ENCODE measurements around the gene CA5A.
A peak's percentile ranks its signal among the peaks of the same experiment; 100 is the strongest.
"Not testable (repeated sequence)": the region's sequence is repeated elsewhere in the genome, so short reads cannot be mapped to it uniquely, and the experiment has no call there.

CA5A gene

GRCh38 chr16:87947356-87948118 lies 11.2 kb upstream of the CA5A start:
- no peak for DNase-seq

GRCh38 chr16:87946596-87947347 lies 10.4 kb upstream of the CA5A start:
- DNase-seq, result no peak

- no peak for DNase-seq
Measured at GRCh38 chr16:87945351-87946042, 9.2 kb upstream of the CA5A start.

- DNase-seq, result no peak
Measured at GRCh38 chr16:87942680-87943079, 6.4 kb upstream of the CA5A start.

GRCh38 chr16:87939562-87940423 lies 3.5 kb upstream of the CA5A start:
- DNase-seq, result no peak

GRCh38 chr16:87938412-87938949 lies 2.2 kb upstream of the CA5A start:
- DNase-seq, result no peak

GRCh38 chr16:87937231-87937542 lies 858 bp upstream of the CA5A start:
- not testable (repeated sequence) for DNase-seq

- not testable (repeated sequence) for DNase-seq
Measured at GRCh38 chr16:87936016-87936374, 334 bp downstream of the CA5A start.

- not testable (repeated sequence) for DNase-seq
Measured at GRCh38 chr16:87934752-87935425, 1.4 kb downstream of the CA5A start.

- DNase-seq, result no peak
Measured at GRCh38 chr16:87933140-87933495, 3.2 kb downstream of the CA5A start.

- not testable (repeated sequence) for DNase-seq
Measured at GRCh38 chr16:87932475-87933139, 3.7 kb downstream of the CA5A start.

- DNase-seq, result no peak
Measured at GRCh38 chr16:87931504-87931903, 4.8 kb downstream of the CA5A start.

- DNase-seq, result no peak
Measured at GRCh38 chr16:87930456-87930855, 5.9 kb downstream of the CA5A start.

- DNase-seq, result no peak
Measured at GRCh38 chr16:87929986-87930385, 6.3 kb downstream of the CA5A start.

GRCh38 chr16:87927195-87927562 lies 9.2 kb downstream of the CA5A start:
- no peak for DNase-seq

- peak in 1 of 2 experiments; percentile 17 for DNase-seq
Measured at GRCh38 chr16:87926246-87927194, 9.8 kb downstream of the CA5A start.

GRCh38 chr16:87924811-87925670 lies 11.3 kb downstream of the CA5A start:
- no peak for DNase-seq

GRCh38 chr16:87924041-87924810 lies 12.1 kb downstream of the CA5A start:
- DNase-seq, result no peak
